ENCODE data around the gene SPTB. TPM values are rescaled to one million over a fixed set of nuclear protein-coding genes. Genes with fewer than 3 reads are reported as not detected.
A peak's percentile ranks its signal among the peaks of the same experiment; 100 is the strongest.

Gene SPTB
- polyA plus RNA-seq, 1 donor (not counting 4 experiments of a cell fraction or from before 2014, with no cell fraction given) = not detected

GRCh38 chr14:64766430-64767151, 113.1 kb downstream of the SPTB start:
- Histone ChIP-seq H3K27ac (ENCODE audit: control insufficient read depth, insufficient read depth, low read length) (peak overlapping the region; percentile 37), H3K9ac (ENCODE audit: control insufficient read depth, extremely low read depth, insufficient read depth, low read length) (peak overlapping the region; percentile 35), H3K9me1 (ENCODE audit: control insufficient read depth, extremely low read depth, insufficient read depth, low read length) (no peaks in the 10 kb centered on the region), H2AFZ (ENCODE audit: control insufficient read depth, low read length) (peak overlapping the region; percentile 80), H3K79me2 (ENCODE audit: control insufficient read depth, insufficient read depth, low read length) (no peaks in the 10 kb centered on the region), H3K4me3 (ENCODE audit: control insufficient read depth in 2 of 3, extremely low read depth in 1 of 3, insufficient read depth in 2 of 3, low read depth in 1 of 3, low read length in 3 of 3) (no peak overlapping the region), H4K20me1 (ENCODE audit: control insufficient read depth, extremely low read depth, insufficient read depth, low read length) (no peaks in the 10 kb centered on the region), H3K4me2 (ENCODE audit: control insufficient read depth, extremely low read depth, insufficient read depth, low read depth, low read length) (peak overlapping the region; percentile 46), H3K27me3 (ENCODE audit: control insufficient read depth, extremely low read depth, insufficient read depth, low read length) (peaks cover 7% of the 10 kb centered on the region), H3K4me1 (ENCODE audit: control insufficient read depth, extremely low read depth, insufficient read depth, low read length) (peaks cover 38% of the 10 kb centered on the region), H3K9me3 (ENCODE audit: control insufficient read depth, low read depth, low read length) (no peaks in the 10 kb centered on the region), H3K36me3 (ENCODE audit: control insufficient read depth in 2 of 2, extremely low read depth in 1 of 2, insufficient read depth in 2 of 2, low read length in 2 of 2) (no peaks in the 10 kb centered on the region)
- dilution Hi-C loops (cut with MboI; ENCODE audit: extremely low pct_ligation_motif_present, low sequenced_read_pairs) = no loop called here
- TF ChIP-seq CTCF (optimal IDR thresholded peaks at IDR 0.05 in 1 of 3, IDR thresholded peaks at IDR 0.05 in 1 of 3, conservative IDR thresholded peaks at IDR 0.05 in 1 of 3; ENCODE audit: extremely low read depth in 1 of 3, insufficient read depth in 2 of 3, low read length in 3 of 3) (peak in 2 of 3 experiments; percentile 6 to 16), EZH2 (IDR thresholded peaks at IDR 0.05; ENCODE audit: low read length) (no peak)
- no peak for DNase-seq (ENCODE audit: low read depth, low spot score)
- FAIRE-seq = peak; percentile 93

GRCh38 chr14:64765740-64766302, 113.9 kb downstream of the SPTB start:
- no peak overlapping the region for H3K4me2 ChIP-seq (ENCODE audit: control insufficient read depth, extremely low read depth, insufficient read depth, low read depth, low read length)

More at GRCh38 chr14:64765740-64766302, 113.9 kb downstream of the SPTB start:
- Histone ChIP-seq H3K27me3 (ENCODE audit: control insufficient read depth, extremely low read depth, insufficient read depth, low read length) (peaks cover 3% of the 10 kb centered on the region), H3K27ac (ENCODE audit: control insufficient read depth, insufficient read depth, low read length) (no peak overlapping the region), H2AFZ (ENCODE audit: control insufficient read depth, low read length) (no peak overlapping the region), H3K36me3 (ENCODE audit: control insufficient read depth in 2 of 2, extremely low read depth in 1 of 2, insufficient read depth in 2 of 2, low read length in 2 of 2) (no peaks in the 10 kb centered on the region), H3K4me3 (ENCODE audit: control insufficient read depth in 2 of 3, extremely low read depth in 1 of 3, insufficient read depth in 2 of 3, low read depth in 1 of 3, low read length in 3 of 3) (no peak overlapping the region), H3K9me1 (ENCODE audit: control insufficient read depth, extremely low read depth, insufficient read depth, low read length) (no peaks in the 10 kb centered on the region), H3K79me2 (ENCODE audit: control insufficient read depth, insufficient read depth, low read length) (no peaks in the 10 kb centered on the region), H4K20me1 (ENCODE audit: control insufficient read depth, extremely low read depth, insufficient read depth, low read length) (no peaks in the 10 kb centered on the region), H3K9me3 (ENCODE audit: control insufficient read depth, low read depth, low read length) (no peaks in the 10 kb centered on the region), H3K4me1 (ENCODE audit: control insufficient read depth, extremely low read depth, insufficient read depth, low read length) (peaks cover 46% of the 10 kb centered on the region), H3K9ac (ENCODE audit: control insufficient read depth, extremely low read depth, insufficient read depth, low read length) (no peak overlapping the region)
- dilution Hi-C loops (cut with MboI; ENCODE audit: extremely low pct_ligation_motif_present, low sequenced_read_pairs) = no loop called here
- no peak for FAIRE-seq
- DNase-seq (ENCODE audit: low read depth, low spot score) = no peak
- no peak for TF ChIP-seq EZH2 (IDR thresholded peaks at IDR 0.05; ENCODE audit: low read length)
- no peak for TF ChIP-seq CTCF (optimal IDR thresholded peaks at IDR 0.05 in 1 of 3, IDR thresholded peaks at IDR 0.05 in 1 of 3, conservative IDR thresholded peaks at IDR 0.05 in 1 of 3; ENCODE audit: extremely low read depth in 1 of 3, insufficient read depth in 2 of 3, low read length in 3 of 3)

Data from keratinocyte (primary cell).